ENCODE data around the gene ACTR8. TPM values are rescaled to one million over a fixed set of nuclear protein-coding genes. Genes with fewer than 3 reads are reported as not detected.
A peak's percentile ranks its signal among the peaks of the same experiment; 100 is the strongest.

The ACTR8 gene
- total and polyA plus RNA-seq, 2 of the 13 experiments (the other 11 are each of a cell fraction or from before 2014, with no cell fraction given): 15.5 to 29.0 TPM

DNA sequence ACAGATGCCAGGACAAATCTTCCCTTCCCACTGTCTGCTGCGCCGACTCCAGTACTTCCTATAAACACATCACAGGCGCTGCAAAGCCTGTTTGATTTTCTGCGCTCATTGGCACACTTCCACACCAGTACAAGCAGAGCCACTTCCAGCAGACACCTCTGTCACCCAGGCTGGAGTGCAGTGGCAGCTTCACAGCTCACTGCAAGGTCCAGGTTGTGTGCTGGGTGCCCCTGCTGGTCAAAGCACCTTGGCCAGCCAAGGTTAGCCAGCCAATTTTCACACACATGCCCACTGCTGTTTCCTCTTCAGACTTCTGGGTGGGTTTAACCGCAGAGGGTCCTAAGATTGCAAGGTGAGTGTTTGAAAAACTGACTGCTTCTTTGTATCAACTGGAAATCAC is 40.7 kb downstream of the ACTR8 start (continued):
- TF ChIP-seq STAG1 (CRISPR knock-in tag; IDR thresholded peaks at IDR 0.05) (peak; percentile 53), ZNF18 (CRISPR knock-in tag; IDR thresholded peaks at IDR 0.05; ENCODE audit: insufficient replicate concordance) (no peak), RBFOX2 (IDR thresholded peaks at IDR 0.05; ENCODE audit: low read depth, low read length) (0 out of 2 replicates have a peak, but pooled peaks have one; percentile 15), ZSCAN21 (CRISPR knock-in tag; IDR thresholded peaks at IDR 0.05; ENCODE audit: borderline replicate concordance) (0 out of 2 replicates have a peak, but pooled peaks have one; percentile 33), MEIS1 (CRISPR knock-in tag; IDR thresholded peaks at IDR 0.05; ENCODE audit: borderline replicate concordance) (no peak), KIAA2018 (CRISPR knock-in tag; IDR thresholded peaks at IDR 0.05; ENCODE audit: borderline replicate concordance) (no peak), ARID5B (CRISPR knock-in tag; IDR thresholded peaks at IDR 0.05) (0 out of 2 replicates have a peak, but pooled peaks have one; percentile 22), ZNF331 (CRISPR knock-in tag; IDR thresholded peaks at IDR 0.05) (peak; percentile 53), BORCS8-MEF2B (CRISPR knock-in tag; IDR thresholded peaks at IDR 0.05) (peak; percentile 41; the same call in 1 of the 2 replicates), CC2D1A (CRISPR knock-in tag; IDR thresholded peaks at IDR 0.05) (no peak), MYPOP (CRISPR knock-in tag; IDR thresholded peaks at IDR 0.05) (no peak), ZKSCAN5 (CRISPR knock-in tag; IDR thresholded peaks at IDR 0.05) (no peak), ZNF263 (CRISPR knock-in tag; IDR thresholded peaks at IDR 0.05) (peak; percentile 81), CBX5 (CRISPR knock-in tag; IDR thresholded peaks at IDR 0.05; ENCODE audit: borderline replicate concordance) (peak; percentile 20; the same call in 1 of the 2 replicates), KLF6 (CRISPR knock-in tag; IDR thresholded peaks at IDR 0.05) (no peak)

Measured in HepG2 (cell line).